Fibroblast of mammary gland (primary cell): ENCODE measurements around the gene PRKG1.
A peak's percentile ranks its signal among the peaks of the same experiment; 100 is the strongest.

Experiments
- DNase-seq: peaks from one replicate; pipeline ENCODE4 v3.0.0-alpha.2; 2010; ENCODE audit warnings: low read depth
- H3K4me3 ChIP-seq: 2 replicates; pipeline ENCODE4 v1.5.1; 2011; ENCODE audit warnings: low read depth, mild to moderate bottlenecking, low read length, moderate library complexity; ENCODE audit not compliant: control insufficient read depth
- CTCF ChIP-seq: conservative IDR thresholded peaks from 2 replicates; pipeline ENCODE4 v1.5.1; 2011; ENCODE audit warnings: low read depth, low read length, inconsistent platforms; ENCODE audit not compliant: control insufficient read depth, insufficient read depth

The PRKG1 gene

DNA sequence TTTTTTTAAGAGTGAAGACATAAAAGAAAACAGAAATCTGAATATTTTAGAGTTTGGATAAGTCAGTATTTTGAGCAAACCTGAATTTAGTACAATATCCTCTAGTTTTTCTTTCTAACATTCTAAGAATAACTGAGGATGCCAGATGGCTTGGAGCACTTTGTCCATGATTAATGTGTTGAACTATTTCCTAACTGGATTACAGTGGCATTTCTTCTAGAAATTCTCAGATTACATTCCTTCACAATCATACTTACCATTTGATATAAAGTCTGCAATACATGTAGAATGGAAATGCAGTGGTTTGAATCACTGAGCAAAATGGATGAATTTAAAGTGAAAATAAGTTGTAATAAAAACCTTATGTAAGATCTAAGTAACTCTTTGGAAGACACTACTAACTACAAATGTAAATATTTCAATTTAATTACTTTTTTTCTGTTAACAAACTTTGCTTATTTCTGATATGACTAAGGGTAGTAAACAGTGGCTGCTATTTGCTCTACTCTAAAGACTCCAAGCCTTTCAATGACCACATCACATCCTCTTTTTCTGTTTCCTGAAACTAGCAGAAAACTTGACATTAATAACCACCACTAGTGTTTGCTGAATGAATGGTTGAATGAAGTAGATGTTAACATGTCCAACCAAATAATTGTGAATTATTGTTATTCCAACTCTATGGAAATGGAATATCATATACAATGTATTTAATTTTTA, 102.8 kb downstream of the PRKG1 start:
- peak; percentile 53 for DNase-seq
- H3K4me3 ChIP-seq, result no peak overlapping the region
- TF ChIP-seq CTCF, result no peak

GRCh38 chr10:51178634-51179033, 104.3 kb downstream of the PRKG1 start:
- TF ChIP-seq CTCF, result no peak
- no peak overlapping the region for H3K4me3 ChIP-seq
- DNase-seq, result no peak

GRCh38 chr10:51180141-51180540, 105.9 kb downstream of the PRKG1 start:
- no peak for DNase-seq
- no peak overlapping the region for H3K4me3 ChIP-seq
- TF ChIP-seq CTCF, result no peak

- TF ChIP-seq CTCF, result no peak
- no peak overlapping the region for H3K4me3 ChIP-seq
- no peak for DNase-seq
Measured at GRCh38 chr10:51183783-51184182, 109.5 kb downstream of the PRKG1 start.

DNA sequence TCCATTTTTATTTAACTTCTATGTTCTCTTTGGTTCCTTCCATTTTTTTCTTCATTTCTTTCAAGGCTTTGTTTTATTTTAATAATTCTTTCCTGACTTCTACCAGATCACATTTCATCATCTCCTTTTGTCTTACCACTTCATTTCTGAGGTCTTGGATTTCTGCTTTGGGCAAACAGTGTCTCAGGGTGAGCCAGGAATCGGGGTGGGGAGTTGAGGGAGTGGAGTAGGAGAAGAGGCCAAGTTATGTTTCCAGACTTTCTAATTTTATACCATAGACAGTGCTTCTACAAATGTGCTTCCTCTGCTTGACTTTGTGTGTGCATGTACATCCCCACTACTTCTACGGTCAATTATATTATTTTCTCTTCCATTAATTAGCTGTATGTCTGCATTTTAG, 112.1 kb downstream of the PRKG1 start:
- no peak overlapping the region for H3K4me3 ChIP-seq
- no peak for DNase-seq
- TF ChIP-seq CTCF, result no peak

- no peak for DNase-seq
- TF ChIP-seq CTCF, result no peak
- no peak overlapping the region for H3K4me3 ChIP-seq
Measured at GRCh38 chr10:51188008-51188407, 113.7 kb downstream of the PRKG1 start.

- TF ChIP-seq CTCF, result no peak
- no peak for DNase-seq
- H3K4me3 ChIP-seq, result no peak overlapping the region
Measured at GRCh38 chr10:51188866-51189265, 114.6 kb downstream of the PRKG1 start.
